HepG2 (cell line): Measurements from ENCODE around the gene VGLL4.

ENCODE experiments used
- CBX5 ChIP-seq: sonication (generic); formaldehyde crosslinking; IDR thresholded peaks from 2 replicates; pipeline ENCODE4 v1.4.0; 2020; ENCODE audit warnings: missing genetic modification reagents, borderline replicate concordance
- FOXM1 ChIP-seq: sonication (generic); formaldehyde crosslinking; IDR thresholded peaks from 2 replicates; pipeline ENCODE4 v1.5.0; 2020; ENCODE audit warnings: missing genetic modification reagents
- FOXO1 ChIP-seq: sonication (generic); formaldehyde crosslinking; IDR thresholded peaks from 2 replicates; pipeline ENCODE4 v1.4.0; 2020; ENCODE audit warnings: missing genetic modification reagents
- MXI1 ChIP-seq: IDR thresholded peaks from 3 replicates; pipeline ENCODE4 v1.6.1; 2012; ENCODE audit warnings: low read depth, low read length, inconsistent platforms, borderline replicate concordance
- POLR2AphosphoS5 ChIP-seq: IDR thresholded peaks from 2 replicates; pipeline ENCODE4 v1.6.1; 2012; ENCODE audit warnings: low read depth, low read length
- SMC3 ChIP-seq: IDR thresholded peaks from 2 replicates; pipeline ENCODE4 v1.6.1; 2011; ENCODE audit warnings: low read length, improper control_type of control experiment
- ZMYM3 ChIP-seq: sonication (generic); formaldehyde crosslinking; IDR thresholded peaks from 2 replicates; pipeline ENCODE4 v1.5.1; 2020; ENCODE audit warnings: mild to moderate bottlenecking, missing genetic modification reagents
- ZNF720 ChIP-seq: sonication (generic); formaldehyde crosslinking; IDR thresholded peaks from 2 replicates; pipeline ENCODE4 v1.4.0; 2020; ENCODE audit warnings: missing genetic modification reagents
- ZNF879 ChIP-seq: sonication (generic); formaldehyde crosslinking; IDR thresholded peaks from 2 replicates; pipeline ENCODE4 v1.8.1; 2023; ENCODE audit warnings: missing genetic modification reagents
- TF ChIP-seq, protein P1 (sequence below): sonication (generic); formaldehyde crosslinking; IDR thresholded peaks from 2 replicates; pipeline ENCODE4 v1.5.1; 2020; ENCODE audit warnings: mild to moderate bottlenecking, missing genetic modification reagents
- TF ChIP-seq, protein P2 (sequence below): sonication (generic); formaldehyde crosslinking; conservative IDR thresholded peaks from 2 replicates; pipeline ENCODE4 v1.8.0; 2022; ENCODE audit warnings: mild to moderate bottlenecking, moderate library complexity, missing genetic modification reagents
- TF ChIP-seq, protein P3 (sequence below): sonication (generic); formaldehyde crosslinking; IDR thresholded peaks from 2 replicates; pipeline ENCODE4 v1.4.0; 2020; ENCODE audit warnings: missing genetic modification reagents, borderline replicate concordance
- TF ChIP-seq, protein P4 (sequence below): sonication (generic); formaldehyde crosslinking; IDR thresholded peaks from 2 replicates; pipeline ENCODE4 v1.4.0; 2020; ENCODE audit warnings: mild to moderate bottlenecking, missing genetic modification reagents

DNA sequence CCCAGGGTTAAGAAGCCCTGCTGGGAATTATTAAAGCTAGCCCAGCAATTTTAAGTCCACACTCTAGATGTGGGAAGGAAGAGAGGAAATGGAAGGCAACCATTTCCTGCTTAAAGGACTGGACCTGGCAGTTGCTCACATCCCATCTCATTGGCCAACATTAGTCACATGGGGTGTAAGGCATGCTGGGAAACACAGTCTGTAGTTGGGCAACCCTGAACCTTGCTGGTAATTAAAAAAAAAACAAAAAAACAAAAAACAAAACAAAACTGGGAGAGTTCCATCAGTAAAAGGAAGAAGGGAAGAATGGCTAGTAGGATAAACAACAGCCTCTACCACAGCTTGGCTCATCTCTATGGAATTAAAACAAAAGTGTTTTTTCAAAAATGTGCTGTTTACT, 136.0 kb downstream of the VGLL4 start:
- TF ChIP-seq FOXM1 (no peak), ZMYM3 (CRISPR knock-in tag) (no peak), ZNF720 (CRISPR knock-in tag) (no peak), MXI1 (no peak), FOXO1 (CRISPR knock-in tag) (no peak), CBX5 (no peak), ZNF879 (CRISPR knock-in tag) (no peak), POLR2AphosphoS5 (no peak), SMC3 (no peak)
- TF ChIP-seq, protein P1, sequence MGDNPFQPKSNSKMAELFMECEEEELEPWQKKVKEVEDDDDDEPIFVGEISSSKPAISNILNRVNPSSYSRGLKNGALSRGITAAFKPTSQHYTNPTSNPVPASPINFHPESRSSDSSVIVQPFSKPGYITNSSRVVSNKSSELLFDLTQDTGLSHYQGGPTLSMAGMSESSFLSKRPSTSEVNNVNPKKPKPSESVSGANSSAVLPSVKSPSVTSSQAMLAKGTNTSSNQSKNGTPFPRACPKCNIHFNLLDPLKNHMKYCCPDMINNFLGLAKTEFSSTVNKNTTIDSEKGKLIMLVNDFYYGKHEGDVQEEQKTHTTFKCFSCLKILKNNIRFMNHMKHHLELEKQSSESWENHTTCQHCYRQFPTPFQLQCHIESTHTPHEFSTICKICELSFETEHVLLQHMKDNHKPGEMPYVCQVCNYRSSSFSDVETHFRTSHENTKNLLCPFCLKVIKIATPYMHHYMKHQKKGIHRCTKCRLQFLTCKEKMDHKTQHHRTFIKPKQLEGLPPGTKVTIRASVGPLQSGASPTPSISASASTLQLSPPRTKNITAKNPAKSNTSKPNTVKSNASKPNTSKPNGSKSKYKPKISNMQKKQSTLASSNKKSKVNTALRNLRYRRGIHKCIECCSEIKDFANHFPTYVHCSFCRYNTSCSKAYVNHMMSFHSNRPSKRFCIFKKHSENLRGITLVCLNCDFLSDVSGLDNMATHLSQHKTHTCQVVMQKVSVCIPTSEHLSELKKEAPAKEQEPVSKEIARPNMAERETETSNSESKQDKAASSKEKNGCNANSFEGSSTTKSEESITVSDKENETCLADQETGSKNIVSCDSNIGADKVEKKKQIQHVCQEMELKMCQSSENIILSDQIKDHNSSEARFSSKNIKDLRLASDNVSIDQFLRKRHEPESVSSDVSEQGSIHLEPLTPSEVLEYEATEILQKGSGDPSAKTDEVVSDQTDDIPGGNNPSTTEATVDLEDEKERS, result no peak
- TF ChIP-seq, protein P2, sequence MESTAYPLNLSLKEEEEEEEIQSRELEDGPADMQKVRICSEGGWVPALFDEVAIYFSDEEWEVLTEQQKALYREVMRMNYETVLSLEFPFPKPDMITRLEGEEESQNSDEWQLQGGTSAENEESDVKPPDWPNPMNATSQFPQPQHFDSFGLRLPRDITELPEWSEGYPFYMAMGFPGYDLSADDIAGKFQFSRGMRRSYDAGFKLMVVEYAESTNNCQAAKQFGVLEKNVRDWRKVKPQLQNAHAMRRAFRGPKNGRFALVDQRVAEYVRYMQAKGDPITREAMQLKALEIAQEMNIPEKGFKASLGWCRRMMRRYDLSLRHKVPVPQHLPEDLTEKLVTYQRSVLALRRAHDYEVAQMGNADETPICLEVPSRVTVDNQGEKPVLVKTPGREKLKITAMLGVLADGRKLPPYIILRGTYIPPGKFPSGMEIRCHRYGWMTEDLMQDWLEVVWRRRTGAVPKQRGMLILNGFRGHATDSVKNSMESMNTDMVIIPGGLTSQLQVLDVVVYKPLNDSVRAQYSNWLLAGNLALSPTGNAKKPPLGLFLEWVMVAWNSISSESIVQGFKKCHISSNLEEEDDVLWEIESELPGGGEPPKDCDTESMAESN, result no peak
- TF ChIP-seq, protein P3, sequence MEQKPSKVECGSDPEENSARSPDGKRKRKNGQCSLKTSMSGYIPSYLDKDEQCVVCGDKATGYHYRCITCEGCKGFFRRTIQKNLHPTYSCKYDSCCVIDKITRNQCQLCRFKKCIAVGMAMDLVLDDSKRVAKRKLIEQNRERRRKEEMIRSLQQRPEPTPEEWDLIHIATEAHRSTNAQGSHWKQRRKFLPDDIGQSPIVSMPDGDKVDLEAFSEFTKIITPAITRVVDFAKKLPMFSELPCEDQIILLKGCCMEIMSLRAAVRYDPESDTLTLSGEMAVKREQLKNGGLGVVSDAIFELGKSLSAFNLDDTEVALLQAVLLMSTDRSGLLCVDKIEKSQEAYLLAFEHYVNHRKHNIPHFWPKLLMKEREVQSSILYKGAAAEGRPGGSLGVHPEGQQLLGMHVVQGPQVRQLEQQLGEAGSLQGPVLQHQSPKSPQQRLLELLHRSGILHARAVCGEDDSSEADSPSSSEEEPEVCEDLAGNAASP (CRISPR knock-in tag), result no peak
- TF ChIP-seq, protein P4, sequence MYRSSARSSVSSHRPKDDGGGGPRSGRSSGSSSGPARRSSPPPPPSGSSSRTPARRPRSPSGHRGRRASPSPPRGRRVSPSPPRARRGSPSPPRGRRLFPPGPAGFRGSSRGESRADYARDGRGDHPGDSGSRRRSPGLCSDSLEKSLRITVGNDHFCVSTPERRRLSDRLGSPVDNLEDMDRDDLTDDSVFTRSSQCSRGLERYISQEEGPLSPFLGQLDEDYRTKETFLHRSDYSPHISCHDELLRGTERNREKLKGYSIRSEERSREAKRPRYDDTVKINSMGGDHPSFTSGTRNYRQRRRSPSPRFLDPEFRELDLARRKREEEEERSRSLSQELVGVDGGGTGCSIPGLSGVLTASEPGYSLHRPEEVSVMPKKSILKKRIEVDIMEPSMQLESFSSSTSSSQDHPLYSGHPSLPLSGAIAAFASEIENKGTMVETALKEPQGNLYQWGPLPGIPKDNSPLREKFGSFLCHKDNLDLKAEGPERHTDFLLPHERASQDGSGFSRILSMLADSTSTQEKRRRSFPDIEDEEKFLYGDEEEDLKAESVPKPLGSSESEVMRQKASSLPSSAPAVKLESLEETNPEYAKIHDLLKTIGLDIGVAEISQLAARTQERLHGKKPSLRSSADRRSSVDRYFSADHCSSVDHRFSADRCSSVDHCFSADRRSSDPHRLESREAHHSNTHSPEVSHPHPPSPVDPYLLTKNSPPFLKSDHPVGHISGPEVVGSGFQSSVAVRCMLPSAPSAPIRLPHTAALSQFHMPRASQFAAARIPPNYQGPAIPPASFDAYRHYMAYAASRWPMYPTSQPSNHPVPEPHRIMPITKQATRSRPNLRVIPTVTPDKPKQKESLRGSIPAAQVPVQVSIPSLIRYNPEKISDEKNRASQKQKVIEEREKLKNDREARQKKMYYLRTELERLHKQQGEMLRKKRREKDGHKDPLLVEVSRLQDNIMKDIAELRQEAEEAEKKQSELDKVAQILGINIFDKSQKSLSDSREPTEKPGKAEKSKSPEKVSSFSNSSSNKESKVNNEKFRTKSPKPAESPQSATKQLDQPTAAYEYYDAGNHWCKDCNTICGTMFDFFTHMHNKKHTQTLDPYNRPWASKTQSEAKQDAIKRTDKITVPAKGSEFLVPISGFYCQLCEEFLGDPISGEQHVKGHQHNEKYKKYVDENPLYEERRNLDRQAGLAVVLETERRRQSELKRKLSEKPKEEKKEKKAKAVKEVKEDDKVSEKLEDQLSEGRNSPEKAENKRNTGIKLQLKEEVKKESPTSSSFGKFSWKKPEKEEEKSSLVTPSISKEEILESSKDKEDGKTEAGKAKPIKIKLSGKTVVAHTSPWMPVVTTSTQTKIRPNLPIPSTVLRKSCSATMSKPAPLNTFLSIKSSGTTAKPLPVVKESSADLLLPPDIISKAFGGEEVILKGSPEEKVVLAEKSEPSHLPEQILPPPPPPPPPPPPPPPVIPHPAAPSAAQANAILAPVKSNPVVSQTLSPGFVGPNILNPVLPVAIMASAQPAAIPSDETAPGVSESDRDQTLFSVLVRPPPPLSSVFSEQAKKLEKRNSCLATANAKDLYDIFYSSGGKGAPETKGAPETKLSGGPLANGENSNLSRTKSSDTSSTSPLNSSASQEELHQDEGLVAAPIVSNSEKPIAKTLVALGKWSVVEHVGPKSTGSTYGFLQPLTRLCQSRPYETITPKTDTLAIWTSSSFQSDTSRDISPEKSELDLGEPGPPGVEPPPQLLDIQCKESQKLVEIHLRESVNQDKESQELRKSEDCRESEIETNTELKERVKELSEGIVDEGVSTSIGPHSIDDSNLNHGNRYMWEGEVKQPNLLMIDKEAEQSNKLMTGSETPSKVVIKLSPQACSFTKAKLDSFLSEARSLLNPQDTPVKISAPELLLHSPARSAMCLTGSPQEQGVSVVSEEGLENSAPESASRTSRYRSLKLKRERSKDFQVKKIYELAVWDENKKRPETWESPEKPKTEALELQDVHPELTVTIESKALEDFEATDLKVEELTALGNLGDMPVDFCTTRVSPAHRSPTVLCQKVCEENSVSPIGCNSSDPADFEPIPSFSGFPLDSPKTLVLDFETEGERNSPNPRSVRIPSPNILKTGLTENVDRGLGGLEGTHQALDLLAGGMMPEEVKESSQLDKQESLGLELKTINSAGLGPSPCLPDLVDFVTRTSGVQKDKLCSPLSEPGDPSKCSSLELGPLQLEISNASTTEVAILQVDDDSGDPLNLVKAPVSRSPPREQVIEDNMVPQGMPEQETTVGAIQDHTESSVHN (CRISPR knock-in tag), result no peak
